VCaP (cell line): ENCODE data around the gene STK16.

Experiments
- H3K27ac ChIP-seq: fragments of 450-650 bp; 2 replicates; pipeline ENCODE4 v1.5.1; 2017
- TF ChIP-seq, protein P1 (sequence below): fragments of 450-650 bp; conservative IDR thresholded peaks from 2 replicates; pipeline ENCODE4 v1.5.1; 2017; ENCODE audit warnings: mild to moderate bottlenecking, moderate library complexity

Gene STK16

DNA sequence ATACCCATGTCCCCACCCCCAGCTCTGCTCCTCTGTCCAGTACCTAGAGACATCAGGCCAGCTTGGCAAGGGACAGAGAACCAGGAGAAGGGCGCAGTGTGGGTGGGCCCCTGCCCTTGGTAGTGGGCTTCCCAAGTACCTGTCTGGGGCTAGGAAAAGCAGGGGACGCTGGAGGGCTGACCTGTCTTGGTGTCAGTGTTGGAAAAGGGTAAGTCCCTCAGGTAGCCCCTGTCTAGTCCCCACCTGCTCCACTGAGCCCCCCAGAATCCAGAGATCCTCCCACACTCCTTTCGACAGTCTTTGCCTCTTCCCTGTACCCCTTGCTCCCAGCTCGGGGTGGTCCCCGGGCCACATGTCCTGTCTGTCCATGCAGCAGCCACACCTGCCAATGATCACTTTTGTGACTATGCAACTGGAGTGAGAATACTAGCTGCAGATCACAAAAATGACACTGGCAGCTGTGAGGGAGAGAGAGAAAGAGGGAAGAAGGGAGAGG lies 48.5 kb downstream of the STK16 start:
- peak overlapping the region; percentile 77 for H3K27ac ChIP-seq
- TF ChIP-seq, protein P1, sequence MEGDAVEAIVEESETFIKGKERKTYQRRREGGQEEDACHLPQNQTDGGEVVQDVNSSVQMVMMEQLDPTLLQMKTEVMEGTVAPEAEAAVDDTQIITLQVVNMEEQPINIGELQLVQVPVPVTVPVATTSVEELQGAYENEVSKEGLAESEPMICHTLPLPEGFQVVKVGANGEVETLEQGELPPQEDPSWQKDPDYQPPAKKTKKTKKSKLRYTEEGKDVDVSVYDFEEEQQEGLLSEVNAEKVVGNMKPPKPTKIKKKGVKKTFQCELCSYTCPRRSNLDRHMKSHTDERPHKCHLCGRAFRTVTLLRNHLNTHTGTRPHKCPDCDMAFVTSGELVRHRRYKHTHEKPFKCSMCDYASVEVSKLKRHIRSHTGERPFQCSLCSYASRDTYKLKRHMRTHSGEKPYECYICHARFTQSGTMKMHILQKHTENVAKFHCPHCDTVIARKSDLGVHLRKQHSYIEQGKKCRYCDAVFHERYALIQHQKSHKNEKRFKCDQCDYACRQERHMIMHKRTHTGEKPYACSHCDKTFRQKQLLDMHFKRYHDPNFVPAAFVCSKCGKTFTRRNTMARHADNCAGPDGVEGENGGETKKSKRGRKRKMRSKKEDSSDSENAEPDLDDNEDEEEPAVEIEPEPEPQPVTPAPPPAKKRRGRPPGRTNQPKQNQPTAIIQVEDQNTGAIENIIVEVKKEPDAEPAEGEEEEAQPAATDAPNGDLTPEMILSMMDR: no peak

DNA sequence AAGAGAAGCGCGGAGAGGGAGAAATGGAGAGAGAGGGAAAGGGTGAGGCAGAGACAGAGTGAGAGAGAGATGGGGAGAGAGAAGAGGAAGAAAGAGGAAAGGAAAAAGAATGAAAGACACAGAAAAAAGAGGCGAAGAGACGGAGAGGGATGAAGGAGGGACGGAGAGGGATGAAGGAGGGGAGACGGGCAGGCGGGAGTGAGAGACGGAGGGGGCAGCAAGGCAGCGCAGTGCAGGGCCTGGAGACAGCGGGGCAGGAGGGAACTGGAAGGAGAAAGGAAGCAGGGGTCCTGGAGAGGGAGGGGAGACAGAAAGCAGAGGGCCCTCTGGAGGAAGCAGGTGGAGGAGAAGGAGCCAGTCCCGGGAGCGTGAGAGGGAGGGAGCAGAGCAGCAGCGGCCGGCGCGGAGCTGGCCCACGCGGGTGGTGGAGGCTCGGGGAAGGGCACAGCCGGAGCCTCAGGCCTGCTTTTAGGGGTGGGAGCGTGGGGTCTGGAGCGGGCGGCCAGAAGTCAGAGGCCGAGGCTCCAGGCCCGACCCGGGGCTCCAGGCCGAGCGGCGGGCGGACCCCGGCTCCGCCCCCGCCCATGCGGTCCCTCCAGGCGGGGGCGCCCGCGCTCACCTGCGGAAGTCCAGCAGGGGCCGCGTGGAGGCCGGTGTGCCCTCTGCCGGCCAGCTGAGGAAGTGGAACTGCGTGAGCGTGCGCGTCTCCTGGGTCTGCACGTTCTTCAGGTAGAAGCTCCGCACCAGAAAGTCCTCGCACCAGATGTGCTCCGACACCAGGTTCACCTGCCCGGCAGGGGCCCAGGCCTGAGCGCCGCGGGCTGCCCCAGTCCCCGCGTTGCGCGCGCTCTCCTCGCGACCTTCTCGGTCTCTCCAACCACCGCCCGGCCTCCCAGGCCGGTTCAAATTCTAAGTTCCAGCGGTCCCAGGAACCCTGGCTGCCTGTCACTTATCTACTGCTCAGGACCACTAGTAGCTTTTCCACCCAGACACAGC lies 49.4 kb downstream of the STK16 start:
- peak overlapping the region; percentile 77 for H3K27ac ChIP-seq
- TF ChIP-seq, protein P1: peak; percentile 98

- TF ChIP-seq, protein P1: no peak
- H3K27ac ChIP-seq: no peak overlapping the region
Observed at GRCh38 chr2:219296142-219296541, 50.9 kb downstream of the STK16 start.

- TF ChIP-seq, protein P1: no peak
- H3K27ac ChIP-seq: no peak overlapping the region
Observed at GRCh38 chr2:219296631-219297391, 51.5 kb downstream of the STK16 start.

DNA sequence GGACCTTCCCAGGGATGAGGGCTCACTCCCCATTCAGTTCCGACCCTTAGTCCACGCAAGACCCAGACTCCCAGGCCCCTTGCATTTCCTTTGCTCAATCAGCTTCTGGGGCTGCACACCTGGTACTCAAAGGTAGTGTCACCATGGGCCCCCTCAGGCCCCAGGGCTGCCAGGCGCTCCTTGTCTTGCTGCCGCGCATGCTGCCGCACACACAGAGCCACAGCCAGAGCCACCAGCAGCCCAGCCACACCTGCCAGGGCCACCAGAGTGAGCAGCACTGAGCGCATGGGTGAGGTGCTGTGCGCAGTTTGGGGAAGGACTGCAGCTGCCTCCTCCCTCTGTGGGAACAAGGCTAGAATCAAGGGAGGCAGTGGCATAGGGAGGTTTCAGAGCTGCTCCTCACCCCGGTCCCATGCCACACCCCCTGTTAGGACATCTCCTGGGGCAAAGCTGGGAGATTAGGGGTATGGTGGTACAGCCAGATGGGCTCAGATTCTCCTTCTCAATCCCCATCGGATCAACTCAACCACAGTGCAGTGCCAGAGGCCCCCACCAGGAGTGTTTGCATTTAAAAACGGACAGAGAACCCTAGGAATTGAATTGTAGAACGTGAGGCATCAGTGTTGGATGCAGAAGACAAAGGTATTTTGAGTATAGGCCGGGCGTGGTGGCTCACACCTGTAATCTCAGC lies 52.6 kb downstream of the STK16 start:
- H3K27ac ChIP-seq: 0 out of 2 replicates have a peak overlapping the region, but pooled peaks have one; percentile 21
- TF ChIP-seq, protein P1: no peak

- H3K27ac ChIP-seq: peak overlapping the region; percentile 21; the same call in 1 of the 2 replicates
- TF ChIP-seq, protein P1: peak; percentile 98
Observed at GRCh38 chr2:219298759-219299371, 53.6 kb downstream of the STK16 start.
